Neural cell (in vitro differentiated cells): ENCODE data around the gene MAML3. TPM values are rescaled to one million over a fixed set of nuclear protein-coding genes. Genes with fewer than 3 reads are reported as not detected.

Experiments
- H2AFZ ChIP-seq: fragments of 200-600, 300-800 bp; sonication (generic), shearing (Covaris generic); 2 replicates; pipeline ENCODE4 v1.6.0; 2014; ENCODE audit warnings: low read depth, mild to moderate bottlenecking, antibody characterized with exemption, low read length, moderate library complexity
- H3F3A ChIP-seq: fragments of 200-600 bp; shearing (Covaris generic); 2 replicates; pipeline ENCODE4 v1.6.1; 2016; ENCODE audit warnings: mild to moderate bottlenecking, moderate library complexity, mixed read lengths, antibody characterized with exemption, low read length; ENCODE audit not compliant: insufficient read depth, poor library complexity, severe bottlenecking
- H3K27ac ChIP-seq: fragments of 200-600, 300-800 bp; sonication (generic), shearing (Covaris generic); 2 replicates; pipeline ENCODE4 v1.5.1; 2014; ENCODE audit warnings: mild to moderate bottlenecking, low read length, moderate library complexity
- H3K27me3 ChIP-seq: fragments of 300-800, 200-600 bp; sonication (generic), shearing (Covaris generic); 2 replicates; pipeline ENCODE4 v1.6.0; 2014; ENCODE audit warnings: mild to moderate bottlenecking, low read depth, low read length, moderate library complexity; ENCODE audit not compliant: insufficient read depth
- H3K36me3 ChIP-seq: fragments of 300-800, 200-600 bp; sonication (generic), shearing (Covaris generic); 2 replicates; pipeline ENCODE4 v1.5.1; 2014; ENCODE audit warnings: mild to moderate bottlenecking, antibody characterized with exemption, low read length, moderate library complexity; ENCODE audit not compliant: insufficient read depth
- H3K4me2 ChIP-seq: fragments of 300-800, 200-600 bp; sonication (generic), shearing (Covaris generic); 2 replicates; pipeline ENCODE4 v1.6.0; 2014; ENCODE audit warnings: mild to moderate bottlenecking, low read length
- H3K4me3 ChIP-seq: fragments of 300-800, 200-600 bp; sonication (generic), shearing (Covaris generic); 2 replicates; pipeline ENCODE4 v1.5.1; 2014; ENCODE audit warnings: mild to moderate bottlenecking, low read length, moderate library complexity
- H3K79me2 ChIP-seq: fragments of 200-600 bp; shearing (Covaris generic); replicated peaks from 2 replicates; pipeline ENCODE4 v1.6.0; 2014; ENCODE audit warnings: mild to moderate bottlenecking, low read length, moderate library complexity; ENCODE audit not compliant: insufficient read depth
- H3K9ac ChIP-seq: fragments of 300-800, 200-600 bp; sonication (generic), shearing (Covaris generic); 2 replicates; pipeline ENCODE4 v1.6.1; 2016; ENCODE audit warnings: mild to moderate bottlenecking, low read length, mixed read lengths
- H3K9me2 ChIP-seq: fragments of 200-600 bp; shearing (Covaris generic); 2 replicates; pipeline ENCODE4 v1.6.1; 2016; ENCODE audit warnings: mild to moderate bottlenecking, low read length, mixed read lengths; ENCODE audit not compliant: insufficient read depth
- H3K9me3 ChIP-seq: fragments of 200-600, 300-800 bp; sonication (generic), shearing (Covaris generic); 2 replicates; pipeline ENCODE4 v1.6.1; 2016; ENCODE audit warnings: mild to moderate bottlenecking, mixed run types, low read length, moderate library complexity, mixed read lengths
- H4K20me1 ChIP-seq: fragments of 200-600 bp; shearing (Covaris generic); 2 replicates; pipeline ENCODE4 v1.6.1; 2016; ENCODE audit warnings: mild to moderate bottlenecking, mixed run types; ENCODE audit not compliant: insufficient read depth
- CTCF ChIP-seq: fragments of 450-650 bp; IDR thresholded peaks from 2 replicates; pipeline ENCODE4 v1.5.1; 2014; ENCODE audit warnings: antibody characterized with exemption, mild to moderate bottlenecking, moderate library complexity; ENCODE audit not compliant: poor library complexity, severe bottlenecking
- EP300 ChIP-seq: fragments of 450-650 bp; conservative IDR thresholded peaks from 2 replicates; pipeline ENCODE4 v1.6.1; 2014; ENCODE audit warnings: antibody characterized with exemption, mild to moderate bottlenecking, moderate library complexity; ENCODE audit not compliant: poor library complexity, severe bottlenecking
- EZH2 ChIP-seq: fragments of 200-600, 300-800 bp; shearing (Covaris generic), sonication (generic); IDR thresholded peaks from 2 replicates; pipeline ENCODE4 v1.6.1; 2014; ENCODE audit warnings: antibody characterized with exemption, low read length, borderline replicate concordance, mild to moderate bottlenecking; ENCODE audit not compliant: insufficient read depth, poor library complexity, severe bottlenecking
- MXI1 ChIP-seq: fragments of 450-650 bp; conservative IDR thresholded peaks from 2 replicates; pipeline ENCODE4 v1.6.1; 2014; ENCODE audit warnings: antibody characterized with exemption, mild to moderate bottlenecking; ENCODE audit not compliant: poor library complexity, severe bottlenecking
- POLR2AphosphoS5 ChIP-seq: IDR thresholded peaks from 2 replicates; pipeline ENCODE4 v1.6.1; 2012
- RAD21 ChIP-seq: fragments of 450-650 bp; conservative IDR thresholded peaks from 2 replicates; pipeline ENCODE4 v1.6.1; 2014; ENCODE audit warnings: antibody characterized with exemption, mild to moderate bottlenecking, moderate library complexity
- REST ChIP-seq: IDR thresholded peaks from 2 replicates; pipeline ENCODE4 v1.6.1; 2012; ENCODE audit warnings: borderline replicate concordance
- SMC3 ChIP-seq: fragments of 450-650 bp; conservative IDR thresholded peaks from 2 replicates; pipeline ENCODE4 v1.6.1; 2014; ENCODE audit warnings: antibody characterized with exemption, mild to moderate bottlenecking, moderate library complexity; ENCODE audit not compliant: poor library complexity
- TAF1 ChIP-seq: IDR thresholded peaks from 2 replicates; pipeline ENCODE4 v1.6.1; 2012; ENCODE audit warnings: low read depth
- polyA plus RNA-seq: library from polyadenylated mRNA; depleted of rRNA; stranded (reverse); fragments of >200 nt; gene quantifications from 2 replicates; pipeline ENCODE4 v1.2.3, GENCODE V29; 2014

MAML3 gene
- polyA plus RNA-seq, 1 donor from 2014 or later: 10.2 TPM

DNA sequence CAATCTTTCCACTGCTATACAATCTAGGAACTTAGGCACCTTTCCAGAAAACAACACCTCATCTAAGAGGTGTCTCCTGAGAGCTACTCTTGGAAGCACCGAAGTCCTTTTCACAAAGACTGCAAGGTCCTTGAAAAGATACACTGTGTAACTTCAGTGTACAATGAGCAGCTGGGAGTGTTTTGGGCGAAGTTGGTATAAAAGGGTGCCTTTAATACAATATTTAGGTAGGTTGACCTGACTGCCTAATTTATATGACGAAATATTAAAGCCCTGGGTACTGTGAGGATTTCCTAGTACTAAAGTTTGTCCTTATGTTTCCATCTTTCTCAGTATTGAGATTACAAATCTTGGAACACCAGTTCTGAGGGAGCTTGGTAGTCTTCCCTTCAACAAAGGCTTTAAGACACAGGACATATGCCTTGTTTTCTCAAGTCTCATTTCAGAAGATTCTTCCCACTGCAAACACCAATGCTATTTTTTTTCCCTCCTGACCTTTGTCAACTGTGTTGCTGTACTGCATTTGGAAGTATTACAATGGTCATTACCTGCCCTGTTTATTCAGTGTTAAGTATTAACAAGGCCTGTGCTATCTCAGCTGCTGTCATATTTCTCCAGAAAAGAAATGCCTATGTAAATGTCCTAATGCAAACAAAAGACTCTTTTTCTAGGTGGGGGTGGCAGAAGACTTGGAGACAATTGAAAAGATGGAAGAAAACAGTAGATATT lies 134.2 kb downstream of the MAML3 start:
- no peaks in the 10 kb centered on the region for H3K36me3 ChIP-seq
- no peaks in the 10 kb centered on the region for H3K27me3 ChIP-seq
- no peak overlapping the region for H3K27ac ChIP-seq
- H3K4me3 ChIP-seq: no peak overlapping the region
- no peak overlapping the region for H3K9ac ChIP-seq
- H3K9me2 ChIP-seq: no peaks in the 10 kb centered on the region
- no peak overlapping the region for H3K4me2 ChIP-seq
- no peaks in the 10 kb centered on the region for H4K20me1 ChIP-seq
- H3K79me2 ChIP-seq: peaks cover 5% of the 10 kb centered on the region
- H3K9me3 ChIP-seq: no peaks in the 10 kb centered on the region
- H3F3A ChIP-seq: no peaks in the 10 kb centered on the region
- no peak overlapping the region for H2AFZ ChIP-seq
- TF ChIP-seq SMC3: no peak
- no peak for TF ChIP-seq POLR2AphosphoS5
- TF ChIP-seq MXI1: no peak
- no peak for TF ChIP-seq CTCF
- no peak for TF ChIP-seq EZH2
- no peak for TF ChIP-seq RAD21
- TF ChIP-seq EP300: no peak
- no peak for TF ChIP-seq TAF1
- TF ChIP-seq REST: no peak

DNA sequence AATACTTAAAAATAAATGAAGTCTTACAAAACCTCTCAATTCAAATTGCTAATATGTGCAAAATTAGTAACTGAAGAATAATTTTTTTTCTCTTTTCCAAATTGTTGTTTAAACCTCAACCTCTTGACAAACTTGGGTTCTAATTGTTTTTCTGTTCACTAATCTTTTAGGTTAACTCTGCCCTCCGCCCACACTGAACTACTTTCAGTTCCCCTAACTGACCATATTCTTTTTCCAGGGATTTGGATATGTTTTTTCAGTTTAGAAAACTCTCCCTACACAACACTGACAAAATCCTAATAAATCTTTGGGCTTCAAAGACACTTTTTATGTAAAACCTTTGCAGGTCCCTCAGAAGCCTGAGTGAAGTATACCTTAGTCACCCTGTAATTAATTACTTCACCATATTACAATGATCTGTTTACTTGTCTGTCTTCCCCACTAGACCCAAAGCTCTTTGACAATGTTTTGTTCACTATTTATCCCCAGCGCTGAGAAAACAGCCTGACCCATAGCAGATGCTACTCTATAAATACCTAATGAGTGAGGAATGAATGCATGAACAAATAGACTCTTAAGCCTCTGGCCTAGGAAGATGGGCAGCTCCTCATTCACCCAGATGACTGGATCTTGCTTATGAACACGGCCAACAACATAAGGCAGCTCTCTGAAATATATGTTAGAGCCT lies 134.9 kb downstream of the MAML3 start:
- Histone ChIP-seq H3K9ac (no peak overlapping the region), H3K4me2 (no peak overlapping the region)

More for the DNA sequence above, 134.9 kb downstream of the MAML3 start:
- Histone ChIP-seq H3K27ac (no peak overlapping the region), H4K20me1 (no peaks in the 10 kb centered on the region), H3K4me3 (no peak overlapping the region), H3K36me3 (no peaks in the 10 kb centered on the region), H3K27me3 (no peaks in the 10 kb centered on the region), H3K9me2 (no peaks in the 10 kb centered on the region), H3K79me2 (peaks cover 5% of the 10 kb centered on the region), H3K9me3 (no peaks in the 10 kb centered on the region), H3F3A (no peaks in the 10 kb centered on the region), H2AFZ (no peak overlapping the region)
- TF ChIP-seq REST (no peak), POLR2AphosphoS5 (no peak), RAD21 (no peak), MXI1 (no peak), EP300 (no peak), TAF1 (no peak), EZH2 (no peak), CTCF (no peak), SMC3 (no peak)
